ENCODE measurements around the gene TMEM40.

TMEM40 gene

GRCh38 chr3:12695916-12696315, 63.1 kb downstream of the TMEM40 start:
- H3K56ac ChIP-seq (ENCODE audit: low read length), result no peak overlapping the region
- H3K4me1 ChIP-seq (ENCODE audit: control insufficient read depth, low read depth, low read length), result no peaks in the 10 kb centered on the region
- no peak overlapping the region for H3K9ac ChIP-seq (ENCODE audit: low read length)
- H3K79me1 ChIP-seq (ENCODE audit: low read length), result no peaks in the 10 kb centered on the region
- H2BK120ac ChIP-seq (ENCODE audit: low read depth, low read length), result no peak overlapping the region
- no peak overlapping the region for H3K18ac ChIP-seq (ENCODE audit: low read length)
- no peak overlapping the region for H4K8ac ChIP-seq (ENCODE audit: low read depth, low read length)
- H4K5ac ChIP-seq (ENCODE audit: low read length), result no peak overlapping the region
- no peaks in the 10 kb centered on the region for H3K36me3 ChIP-seq (ENCODE audit: control insufficient read depth, insufficient read depth, low read length)
- H3K23ac ChIP-seq (ENCODE audit: low read length), result no peak overlapping the region
- no peak for DNase-seq
- H3K4me3 ChIP-seq (ENCODE audit: low read length), result no peak overlapping the region
- no peak overlapping the region for H3K4ac ChIP-seq (ENCODE audit: low read depth, low read length)
- H3K27ac ChIP-seq (ENCODE audit: low read depth, low read length), result no peak overlapping the region
- no peaks in the 10 kb centered on the region for H3K79me2 ChIP-seq (ENCODE audit: control insufficient read depth, insufficient read depth, low read length)
- H3K4me2 ChIP-seq (ENCODE audit: low read length), result no peak overlapping the region
- H3K27me3 ChIP-seq (ENCODE audit: insufficient read depth, low read length, poor library complexity), result no peaks in the 10 kb centered on the region
- no CpG with 5 or more reads among the region's 2 CpGs for WGBS (ENCODE audit: extremely low coverage, insufficient coverage, low lambda C conversion rate)
- no peak overlapping the region for H2AK5ac ChIP-seq (ENCODE audit: low read length)
- no peak overlapping the region for H2BK15ac ChIP-seq (replicated peaks; ENCODE audit: low read depth)
- H2BK5ac ChIP-seq (ENCODE audit: low read length), result no peak overlapping the region

DNA sequence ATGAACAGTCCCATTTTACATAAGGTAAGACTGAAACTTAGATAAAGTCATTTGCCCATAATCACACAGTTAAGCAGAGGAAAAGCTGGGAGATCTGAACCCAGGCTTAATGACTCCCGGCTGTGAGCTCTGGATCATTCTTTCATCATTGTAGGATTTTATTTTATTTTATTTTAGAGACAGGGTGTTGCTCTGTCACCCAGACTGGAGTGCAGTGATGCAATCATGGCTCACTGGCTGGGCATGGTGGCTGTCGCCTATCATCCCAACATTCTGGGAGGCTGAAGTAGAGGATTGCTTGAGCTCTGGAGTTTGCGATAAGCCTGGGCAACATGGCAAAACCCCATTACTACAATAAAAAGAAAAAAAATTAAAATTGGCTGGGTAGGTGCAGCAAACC, 63.9 kb downstream of the TMEM40 start:
- Histone ChIP-seq H4K5ac (ENCODE audit: low read length) (no peak overlapping the region), H3K4me1 (ENCODE audit: control insufficient read depth, low read depth, low read length) (no peaks in the 10 kb centered on the region), H3K79me1 (ENCODE audit: low read length) (no peaks in the 10 kb centered on the region), H3K36me3 (ENCODE audit: control insufficient read depth, insufficient read depth, low read length) (no peaks in the 10 kb centered on the region), H3K9ac (ENCODE audit: low read length) (no peak overlapping the region), H3K4me3 (ENCODE audit: low read length) (no peak overlapping the region), H2AK5ac (ENCODE audit: low read length) (no peak overlapping the region), H3K27me3 (ENCODE audit: insufficient read depth, low read length, poor library complexity) (no peaks in the 10 kb centered on the region), H4K8ac (ENCODE audit: low read depth, low read length) (no peak overlapping the region), H3K4me2 (ENCODE audit: low read length) (no peak overlapping the region), H2BK5ac (ENCODE audit: low read length) (no peak overlapping the region), H3K79me2 (ENCODE audit: control insufficient read depth, insufficient read depth, low read length) (no peaks in the 10 kb centered on the region), H2BK120ac (ENCODE audit: low read depth, low read length) (no peak overlapping the region), H3K18ac (ENCODE audit: low read length) (no peak overlapping the region), H2BK15ac (replicated peaks; ENCODE audit: low read depth) (no peak overlapping the region), H3K27ac (ENCODE audit: low read depth, low read length) (no peak overlapping the region), H3K4ac (ENCODE audit: low read depth, low read length) (no peak overlapping the region), H3K23ac (ENCODE audit: low read length) (no peak overlapping the region), H3K56ac (ENCODE audit: low read length) (no peak overlapping the region)
- no peak for DNase-seq
- WGBS (ENCODE audit: extremely low coverage, insufficient coverage, low lambda C conversion rate), result no CpG with 5 or more reads among the region's 3 CpGs

DNA sequence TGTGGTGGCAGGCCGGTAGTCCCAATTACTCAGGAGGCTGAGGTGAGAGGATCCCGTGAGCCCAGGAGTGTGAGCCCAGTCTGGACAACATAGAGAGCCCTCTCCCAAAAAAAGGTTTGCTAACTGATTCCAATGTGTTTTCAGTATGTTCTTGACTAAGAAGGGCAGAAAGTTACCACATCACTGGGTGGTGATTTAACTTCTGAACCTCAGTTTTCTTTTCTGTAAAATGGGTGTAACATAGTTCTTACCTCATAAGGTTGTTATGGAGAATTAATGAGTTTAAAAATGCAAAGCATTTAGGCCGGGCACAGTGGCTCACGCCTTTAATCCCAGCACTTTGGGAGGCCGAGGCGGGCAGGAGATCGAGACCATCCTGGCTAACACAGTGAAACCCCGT, 66.6 kb downstream of the TMEM40 start:
- no peak overlapping the region for H2AK5ac ChIP-seq (ENCODE audit: low read length)

GRCh38 chr3:12689997-12690711, 68.9 kb downstream of the TMEM40 start:
- no peak overlapping the region for H3K4me3 ChIP-seq (ENCODE audit: low read length)
- H3K4me2 ChIP-seq (ENCODE audit: low read length), result no peak overlapping the region
- no peak overlapping the region for H2BK15ac ChIP-seq (replicated peaks; ENCODE audit: low read depth)
- no peaks in the 10 kb centered on the region for H3K36me3 ChIP-seq (ENCODE audit: control insufficient read depth, insufficient read depth, low read length)
- no peak for DNase-seq
- H4K5ac ChIP-seq (ENCODE audit: low read length), result no peak overlapping the region
- no peak overlapping the region for H3K9ac ChIP-seq (ENCODE audit: low read length)
- no peak overlapping the region for H4K8ac ChIP-seq (ENCODE audit: low read depth, low read length)
- no peak overlapping the region for H2AK5ac ChIP-seq (ENCODE audit: low read length)
- H3K79me2 ChIP-seq (ENCODE audit: control insufficient read depth, insufficient read depth, low read length), result no peaks in the 10 kb centered on the region
- H2BK120ac ChIP-seq (ENCODE audit: low read depth, low read length), result no peak overlapping the region
- WGBS (ENCODE audit: extremely low coverage, insufficient coverage, low lambda C conversion rate), result no CpG with 5 or more reads among the region's 11 CpGs
- H3K56ac ChIP-seq (ENCODE audit: low read length), result no peak overlapping the region
- no peak overlapping the region for H3K27ac ChIP-seq (ENCODE audit: low read depth, low read length)
- H3K4ac ChIP-seq (ENCODE audit: low read depth, low read length), result no peak overlapping the region
- H3K27me3 ChIP-seq (ENCODE audit: insufficient read depth, low read length, poor library complexity), result no peaks in the 10 kb centered on the region
- H2BK5ac ChIP-seq (ENCODE audit: low read length), result no peak overlapping the region
- H3K79me1 ChIP-seq (ENCODE audit: low read length), result no peaks in the 10 kb centered on the region
- no peak overlapping the region for H3K18ac ChIP-seq (ENCODE audit: low read length)
- H3K23ac ChIP-seq (ENCODE audit: low read length), result no peak overlapping the region
- no peaks in the 10 kb centered on the region for H3K4me1 ChIP-seq (ENCODE audit: control insufficient read depth, low read depth, low read length)

More for the DNA sequence above, 66.6 kb downstream of the TMEM40 start:
- Histone ChIP-seq H2BK5ac (ENCODE audit: low read length) (no peak overlapping the region), H4K5ac (ENCODE audit: low read length) (no peak overlapping the region), H2BK15ac (replicated peaks; ENCODE audit: low read depth) (no peak overlapping the region), H3K4ac (ENCODE audit: low read depth, low read length) (no peak overlapping the region), H3K56ac (ENCODE audit: low read length) (no peak overlapping the region), H3K79me2 (ENCODE audit: control insufficient read depth, insufficient read depth, low read length) (no peaks in the 10 kb centered on the region), H2BK120ac (ENCODE audit: low read depth, low read length) (no peak overlapping the region), H3K27ac (ENCODE audit: low read depth, low read length) (no peak overlapping the region), H3K4me1 (ENCODE audit: control insufficient read depth, low read depth, low read length) (no peaks in the 10 kb centered on the region), H3K36me3 (ENCODE audit: control insufficient read depth, insufficient read depth, low read length) (no peaks in the 10 kb centered on the region), H3K79me1 (ENCODE audit: low read length) (no peaks in the 10 kb centered on the region), H3K4me3 (ENCODE audit: low read length) (no peak overlapping the region), H3K27me3 (ENCODE audit: insufficient read depth, low read length, poor library complexity) (no peaks in the 10 kb centered on the region), H3K23ac (ENCODE audit: low read length) (no peak overlapping the region), H3K18ac (ENCODE audit: low read length) (no peak overlapping the region), H3K9ac (ENCODE audit: low read length) (no peak overlapping the region), H3K4me2 (ENCODE audit: low read length) (no peak overlapping the region), H4K8ac (ENCODE audit: low read depth, low read length) (no peak overlapping the region)
- DNase-seq, result no peak
- WGBS (ENCODE audit: extremely low coverage, insufficient coverage, low lambda C conversion rate), result no CpG with 5 or more reads among the region's 8 CpGs

GRCh38 chr3:12687948-12688347, 71.1 kb downstream of the TMEM40 start:
- Histone ChIP-seq H2BK5ac (ENCODE audit: low read length) (no peak overlapping the region), H3K23ac (ENCODE audit: low read length) (no peak overlapping the region), H2BK120ac (ENCODE audit: low read depth, low read length) (no peak overlapping the region), H4K8ac (ENCODE audit: low read depth, low read length) (no peak overlapping the region), H2AK5ac (ENCODE audit: low read length) (no peak overlapping the region), H3K79me1 (ENCODE audit: low read length) (no peaks in the 10 kb centered on the region), H3K4me1 (ENCODE audit: control insufficient read depth, low read depth, low read length) (no peaks in the 10 kb centered on the region), H3K36me3 (ENCODE audit: control insufficient read depth, insufficient read depth, low read length) (no peaks in the 10 kb centered on the region), H3K4me3 (ENCODE audit: low read length) (no peak overlapping the region), H3K4ac (ENCODE audit: low read depth, low read length) (no peak overlapping the region), H3K56ac (ENCODE audit: low read length) (no peak overlapping the region), H3K4me2 (ENCODE audit: low read length) (no peak overlapping the region), H3K9ac (ENCODE audit: low read length) (no peak overlapping the region), H4K5ac (ENCODE audit: low read length) (no peak overlapping the region), H2BK15ac (replicated peaks; ENCODE audit: low read depth) (no peak overlapping the region), H3K79me2 (ENCODE audit: control insufficient read depth, insufficient read depth, low read length) (no peaks in the 10 kb centered on the region), H3K18ac (ENCODE audit: low read length) (no peak overlapping the region), H3K27me3 (ENCODE audit: insufficient read depth, low read length, poor library complexity) (no peaks in the 10 kb centered on the region), H3K27ac (ENCODE audit: low read depth, low read length) (no peak overlapping the region)
- WGBS (ENCODE audit: extremely low coverage, insufficient coverage, low lambda C conversion rate), result no CpG with 5 or more reads among the region's 4 CpGs
- DNase-seq, result no peak

DNA sequence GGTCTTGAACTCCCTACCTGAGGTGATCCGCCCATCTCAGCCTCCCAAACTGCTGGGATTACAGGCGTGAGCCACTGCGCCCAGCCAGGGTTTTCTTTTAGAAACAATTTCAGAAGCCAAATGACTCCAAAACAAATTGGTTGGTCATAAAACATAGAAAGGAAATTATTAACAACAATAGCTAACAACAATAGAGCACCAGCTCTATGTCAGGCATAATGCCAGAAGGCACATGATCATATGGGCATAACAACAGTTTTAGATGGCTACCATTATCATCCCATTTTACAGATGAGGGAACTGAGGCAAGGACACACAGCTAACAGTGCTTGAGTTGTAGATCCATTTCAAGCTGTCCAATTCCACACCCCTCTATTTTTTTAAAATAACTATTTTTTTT, 73.0 kb downstream of the TMEM40 start:
- Histone ChIP-seq H3K4me3 (ENCODE audit: low read length) (no peak overlapping the region), H3K18ac (ENCODE audit: low read length) (no peak overlapping the region), H3K27me3 (ENCODE audit: insufficient read depth, low read length, poor library complexity) (no peaks in the 10 kb centered on the region), H3K9ac (ENCODE audit: low read length) (no peak overlapping the region), H3K79me2 (ENCODE audit: control insufficient read depth, insufficient read depth, low read length) (no peaks in the 10 kb centered on the region), H2AK5ac (ENCODE audit: low read length) (no peak overlapping the region), H2BK15ac (replicated peaks; ENCODE audit: low read depth) (no peak overlapping the region), H3K4me2 (ENCODE audit: low read length) (no peak overlapping the region), H2BK120ac (ENCODE audit: low read depth, low read length) (no peak overlapping the region), H3K56ac (ENCODE audit: low read length) (no peak overlapping the region), H4K8ac (ENCODE audit: low read depth, low read length) (no peak overlapping the region), H4K5ac (ENCODE audit: low read length) (no peak overlapping the region), H3K23ac (ENCODE audit: low read length) (no peak overlapping the region), H3K4ac (ENCODE audit: low read depth, low read length) (no peak overlapping the region), H3K79me1 (ENCODE audit: low read length) (no peaks in the 10 kb centered on the region), H3K27ac (ENCODE audit: low read depth, low read length) (no peak overlapping the region), H3K4me1 (ENCODE audit: control insufficient read depth, low read depth, low read length) (no peaks in the 10 kb centered on the region), H3K36me3 (ENCODE audit: control insufficient read depth, insufficient read depth, low read length) (no peaks in the 10 kb centered on the region), H2BK5ac (ENCODE audit: low read length) (no peak overlapping the region)
- DNase-seq, result no peak
- WGBS (ENCODE audit: extremely low coverage, insufficient coverage, low lambda C conversion rate), result no CpG with 5 or more reads among the region's 3 CpGs
